HG02588 (cell line): ENCODE measurements around the gene USB1.

ENCODE experiments used
- ATAC-seq: cut with Tn5 transposase; IDR thresholded peaks from one replicate; pipeline ENCODE4 v1.9.1; 2021; ENCODE audit warnings: mild to moderate bottlenecking, moderate library complexity; ENCODE audit not compliant: unreplicated experiment

The USB1 gene

GRCh38 chr16:58000706-58001676, at the start of gene USB1:
Gene USB1, plus strand, starts transcription at chr16:58001407. Its CDS starts 77 bp downstream, at chr16:58001484.
- ATAC-seq = peak; percentile 78

GRCh38 chr16:57952909-57953308, 48.3 kb upstream of the USB1 start:
- no peak for ATAC-seq

- no peak for ATAC-seq
Observed at GRCh38 chr16:57953857-57954256, 47.4 kb upstream of the USB1 start.

GRCh38 chr16:57955572-57956188, 45.5 kb upstream of the USB1 start:
- ATAC-seq = no peak

- no peak for ATAC-seq
Observed at GRCh38 chr16:57956270-57956808, 44.9 kb upstream of the USB1 start.

- ATAC-seq = no peak
Observed at GRCh38 chr16:57956924-57957672, 44.1 kb upstream of the USB1 start.

GRCh38 chr16:57957673-57958392, 43.4 kb upstream of the USB1 start:
- no peak for ATAC-seq

GRCh38 chr16:57958544-57958943, 42.7 kb upstream of the USB1 start:
- ATAC-seq = no peak

- ATAC-seq = no peak
Observed at GRCh38 chr16:57959121-57959520, 42.1 kb upstream of the USB1 start.

- no peak for ATAC-seq
Observed at GRCh38 chr16:57959804-57960203, 41.4 kb upstream of the USB1 start.

- ATAC-seq = no peak
Observed at GRCh38 chr16:57960310-57960709, 40.9 kb upstream of the USB1 start.

GRCh38 chr16:57960826-57961472, 40.3 kb upstream of the USB1 start:
- no peak for ATAC-seq

- ATAC-seq = no peak
Observed at GRCh38 chr16:57961538-57961937, 39.7 kb upstream of the USB1 start.

- no peak for ATAC-seq
Observed at GRCh38 chr16:57962046-57962445, 39.2 kb upstream of the USB1 start.

- no peak for ATAC-seq
Observed at GRCh38 chr16:57962756-57963155, 38.5 kb upstream of the USB1 start.

- no peak for ATAC-seq
Observed at GRCh38 chr16:57964157-57964700, 37.0 kb upstream of the USB1 start.

- no peak for ATAC-seq
Observed at GRCh38 chr16:57966204-57966771, 34.9 kb upstream of the USB1 start.

- ATAC-seq = no peak
Observed at GRCh38 chr16:57966986-57967385, 34.2 kb upstream of the USB1 start.

- ATAC-seq = no peak
Observed at GRCh38 chr16:57967916-57968315, 33.3 kb upstream of the USB1 start.
